KMS-11 (cell line): ENCODE results near the gene SFI1.

Source experiments
- H2AFZ ChIP-seq: fragments of 200-600 bp; sonication (generic); 2 replicates; pipeline ENCODE4 v1.6.1; 2016; ENCODE audit warnings: antibody characterized with exemption, mixed run types, low read depth
- H3K27ac ChIP-seq: fragments of 200-600 bp; sonication (generic); 2 replicates; pipeline ENCODE4 v1.6.1; 2016; ENCODE audit warnings: mild to moderate bottlenecking, mixed run types
- H3K27me3 ChIP-seq: fragments of 200-600 bp; sonication (generic); 2 replicates; pipeline ENCODE4 v1.6.1; 2017; ENCODE audit warnings: mild to moderate bottlenecking, low read depth, mixed run types, moderate library complexity; ENCODE audit not compliant: insufficient read depth
- H3K36me3 ChIP-seq: fragments of 200-600 bp; sonication (generic); 2 replicates; pipeline ENCODE4 v1.6.1; 2017; ENCODE audit warnings: mild to moderate bottlenecking, mixed run types; ENCODE audit not compliant: insufficient read depth
- H3K4me1 ChIP-seq: fragments of 200-600 bp; sonication (generic); 2 replicates; pipeline ENCODE4 v1.6.1; 2016; ENCODE audit warnings: mild to moderate bottlenecking, low read depth, mixed run types; ENCODE audit not compliant: poor library complexity, severe bottlenecking
- H3K4me2 ChIP-seq: fragments of 200-600 bp; sonication (generic); 2 replicates; pipeline ENCODE4 v1.7.0; 2016; ENCODE audit warnings: mild to moderate bottlenecking, mixed run types
- H3K4me3 ChIP-seq: fragments of 200-600 bp; sonication (generic); IDR thresholded peaks from 2 replicates; pipeline ENCODE4 v1.6.1; 2017; ENCODE audit warnings: low read depth, low read length, mixed read lengths; ENCODE audit not compliant: insufficient read depth
- H3K79me2 ChIP-seq: fragments of 200-600 bp; sonication (generic); 2 replicates; pipeline ENCODE4 v1.6.1; 2016; ENCODE audit warnings: low read depth, mixed run types; ENCODE audit not compliant: insufficient read depth
- H3K9ac ChIP-seq: fragments of 200-600 bp; sonication (generic); 2 replicates; pipeline ENCODE4 v1.6.1; 2016; ENCODE audit warnings: mild to moderate bottlenecking, mixed run types
- H4K20me1 ChIP-seq: fragments of 200-600 bp; sonication (generic); 2 replicates; pipeline ENCODE4 v1.6.1; 2016; ENCODE audit warnings: mild to moderate bottlenecking, mixed run types; ENCODE audit not compliant: insufficient read depth
- TF ChIP-seq, protein P1 (sequence below): fragments of 200-600 bp; sonication (generic); conservative IDR thresholded peaks from 2 replicates; pipeline ENCODE4 v1.6.1; 2017; ENCODE audit warnings: low read depth, mild to moderate bottlenecking, antibody characterized with exemption, low read length, moderate library complexity, mixed read lengths

SFI1 gene

DNA sequence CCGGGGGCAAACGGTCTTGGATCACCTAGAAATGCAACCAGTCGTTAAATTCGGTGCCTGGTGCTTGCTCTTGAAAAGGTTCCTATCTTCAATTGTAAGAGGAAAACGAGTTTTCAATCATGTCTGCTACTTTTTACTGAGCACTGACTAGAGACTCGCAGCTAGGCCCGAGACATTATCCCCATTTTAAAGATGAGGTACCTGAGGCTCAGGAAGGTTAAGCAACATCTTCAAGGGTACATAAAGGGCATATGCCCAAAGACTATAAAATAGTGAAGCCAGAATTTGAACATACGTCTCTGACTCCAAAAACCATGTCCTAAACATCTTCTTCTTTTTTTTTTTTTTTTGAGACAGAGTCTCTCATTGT, 166.3 kb downstream of the SFI1 start:
- H3K9ac ChIP-seq = peak overlapping the region; percentile 66; the same call in 1 of the 2 replicates
- peak overlapping the region; percentile 91 for H2AFZ ChIP-seq
- TF ChIP-seq, protein P1, sequence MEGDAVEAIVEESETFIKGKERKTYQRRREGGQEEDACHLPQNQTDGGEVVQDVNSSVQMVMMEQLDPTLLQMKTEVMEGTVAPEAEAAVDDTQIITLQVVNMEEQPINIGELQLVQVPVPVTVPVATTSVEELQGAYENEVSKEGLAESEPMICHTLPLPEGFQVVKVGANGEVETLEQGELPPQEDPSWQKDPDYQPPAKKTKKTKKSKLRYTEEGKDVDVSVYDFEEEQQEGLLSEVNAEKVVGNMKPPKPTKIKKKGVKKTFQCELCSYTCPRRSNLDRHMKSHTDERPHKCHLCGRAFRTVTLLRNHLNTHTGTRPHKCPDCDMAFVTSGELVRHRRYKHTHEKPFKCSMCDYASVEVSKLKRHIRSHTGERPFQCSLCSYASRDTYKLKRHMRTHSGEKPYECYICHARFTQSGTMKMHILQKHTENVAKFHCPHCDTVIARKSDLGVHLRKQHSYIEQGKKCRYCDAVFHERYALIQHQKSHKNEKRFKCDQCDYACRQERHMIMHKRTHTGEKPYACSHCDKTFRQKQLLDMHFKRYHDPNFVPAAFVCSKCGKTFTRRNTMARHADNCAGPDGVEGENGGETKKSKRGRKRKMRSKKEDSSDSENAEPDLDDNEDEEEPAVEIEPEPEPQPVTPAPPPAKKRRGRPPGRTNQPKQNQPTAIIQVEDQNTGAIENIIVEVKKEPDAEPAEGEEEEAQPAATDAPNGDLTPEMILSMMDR = no peak
- H3K79me2 ChIP-seq = peaks cover 42% of the 10 kb centered on the region
- H3K4me2 ChIP-seq = peak overlapping the region; percentile 78
- peak overlapping the region; percentile 33 for H3K4me3 ChIP-seq
- peak overlapping the region; percentile 64 for H3K27ac ChIP-seq
- H4K20me1 ChIP-seq = no peaks in the 10 kb centered on the region
- peaks cover 11% of the 10 kb centered on the region for H3K4me1 ChIP-seq
- no peaks in the 10 kb centered on the region for H3K36me3 ChIP-seq
- H3K27me3 ChIP-seq = no peaks in the 10 kb centered on the region
